HG03039 (cell line): Measurements from ENCODE around the gene DLG3.
A peak's percentile ranks its signal among the peaks of the same experiment; 100 is the strongest.

Experiments used
- ATAC-seq: cut with Tn5 transposase; IDR thresholded peaks from one replicate; pipeline ENCODE4 v1.9.1; 2021; ENCODE audit warnings: mild to moderate bottlenecking, moderate library complexity; ENCODE audit not compliant: unreplicated experiment

DLG3 gene

DNA sequence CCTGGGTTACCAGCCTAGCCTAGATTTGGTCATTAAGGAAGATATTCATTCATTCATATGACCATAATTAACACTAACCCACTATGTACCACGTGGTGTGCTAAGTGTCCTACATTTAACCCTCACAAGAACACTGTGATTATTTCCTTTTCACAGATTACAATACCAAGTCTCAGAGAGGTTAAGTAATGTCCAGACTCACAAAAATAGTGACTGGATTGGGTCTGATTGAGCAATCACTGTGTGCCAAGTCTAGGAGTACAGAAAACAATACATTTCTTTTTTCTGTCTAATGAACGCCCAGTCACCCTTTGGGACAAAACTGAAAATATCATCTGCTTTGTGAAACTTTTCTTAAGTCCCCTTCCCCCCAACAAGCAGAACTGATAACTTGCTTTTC, 7.6 kb upstream of the DLG3 start:
- ATAC-seq: no peak

DNA sequence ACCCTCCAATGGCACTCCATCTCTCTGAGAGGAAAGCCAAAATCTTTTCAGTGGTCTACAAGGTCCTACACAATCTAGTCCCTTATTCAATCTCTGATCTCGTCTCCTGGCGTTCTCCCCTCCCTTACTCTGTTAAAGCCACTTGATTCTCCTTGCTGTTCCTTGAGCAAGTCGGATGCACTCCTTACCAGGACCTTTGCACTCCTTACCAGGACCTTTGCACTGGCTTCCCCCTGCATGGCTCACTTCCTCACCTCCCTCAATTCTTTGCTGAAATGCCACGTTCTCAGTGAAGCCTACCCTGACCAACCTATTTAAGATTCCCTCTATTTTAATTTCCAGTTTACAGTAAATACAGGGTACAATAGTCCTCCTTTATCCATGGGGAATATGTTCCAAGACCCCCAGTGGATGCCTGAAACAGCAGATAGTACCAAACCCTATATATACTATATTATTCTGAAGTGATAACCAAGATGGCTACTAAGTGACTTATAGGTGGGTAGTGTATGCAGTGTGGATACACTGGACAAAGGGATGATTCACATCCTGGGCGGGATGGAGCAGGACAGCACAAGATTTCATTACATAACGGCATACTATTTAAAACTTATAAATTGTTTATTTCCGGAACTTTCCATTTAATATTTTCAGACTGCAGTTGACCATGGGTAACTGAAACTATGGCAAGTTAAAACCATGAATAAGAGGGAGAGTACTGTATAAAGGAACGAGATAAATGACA, 6.5 kb upstream of the DLG3 start:
- no peak for ATAC-seq

DNA sequence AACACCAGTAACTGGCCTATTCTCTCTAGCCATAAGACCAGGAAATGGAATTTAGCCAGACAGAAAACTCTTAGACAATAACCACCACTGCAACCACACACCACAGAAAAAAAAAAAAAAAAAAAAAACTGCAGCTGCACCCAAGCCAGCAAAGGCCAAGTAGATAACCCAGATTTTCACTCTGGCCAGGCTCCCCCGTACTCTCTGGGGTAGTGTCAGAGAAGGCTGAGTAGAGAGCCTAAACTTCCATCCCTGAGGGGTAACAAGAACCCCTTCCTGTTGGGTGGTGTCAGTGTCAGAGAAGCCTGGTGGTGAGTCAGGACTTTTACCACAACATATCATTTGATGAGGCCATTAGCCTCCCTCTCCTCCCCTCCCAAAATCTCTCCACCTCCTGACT, 5.6 kb upstream of the DLG3 start:
- ATAC-seq: no peak

DNA sequence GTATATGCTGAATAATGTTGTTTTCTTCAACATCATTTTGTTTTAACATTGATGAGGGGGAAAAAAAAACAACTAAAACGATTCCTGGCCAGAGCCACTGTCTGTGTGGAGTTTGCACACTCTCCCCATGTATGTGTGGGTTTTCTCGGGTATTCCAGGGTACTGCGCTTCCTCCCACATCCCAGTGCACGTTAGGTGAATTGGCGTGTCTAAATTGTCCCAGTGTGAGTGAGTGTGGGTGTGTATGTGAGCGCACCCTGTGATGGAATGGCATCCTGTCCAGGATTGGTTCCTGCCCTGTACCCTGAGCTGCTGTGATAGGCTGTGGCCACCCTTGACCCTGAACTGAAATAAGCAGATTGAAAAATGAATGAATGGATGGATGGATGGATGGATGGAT, 2.4 kb upstream of the DLG3 start:
- no peak for ATAC-seq

DNA sequence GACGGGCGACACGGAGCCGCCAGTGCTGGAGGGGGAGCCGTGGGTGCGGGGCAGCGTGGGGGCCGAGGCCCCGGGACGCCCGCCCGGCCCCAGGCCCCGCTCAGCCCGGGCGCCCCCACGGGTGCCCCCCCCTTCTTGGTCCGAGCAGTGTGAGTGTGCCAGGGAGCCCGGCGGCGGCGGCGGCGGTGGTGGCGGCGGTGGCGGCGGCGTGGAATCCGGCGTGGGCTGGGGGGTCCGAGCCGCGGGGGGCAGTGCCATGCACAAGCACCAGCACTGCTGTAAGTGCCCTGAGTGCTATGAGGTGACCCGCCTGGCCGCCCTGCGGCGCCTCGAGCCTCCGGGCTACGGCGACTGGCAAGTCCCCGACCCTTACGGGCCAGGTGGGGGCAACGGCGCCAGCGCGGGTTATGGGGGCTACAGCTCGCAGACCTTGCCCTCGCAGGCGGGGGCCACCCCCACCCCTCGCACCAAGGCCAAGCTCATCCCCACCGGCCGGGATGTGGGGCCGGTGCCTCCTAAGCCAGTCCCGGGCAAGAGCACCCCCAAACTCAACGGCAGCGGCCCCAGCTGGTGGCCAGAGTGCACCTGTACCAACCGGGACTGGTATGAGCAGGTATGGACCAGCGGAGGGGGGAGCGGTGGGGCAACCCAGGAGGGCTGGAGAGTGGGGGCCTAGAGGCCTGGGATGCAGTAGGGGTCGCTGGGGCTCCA, 466 bp downstream of the DLG3 start:
- ATAC-seq: no peak

DNA sequence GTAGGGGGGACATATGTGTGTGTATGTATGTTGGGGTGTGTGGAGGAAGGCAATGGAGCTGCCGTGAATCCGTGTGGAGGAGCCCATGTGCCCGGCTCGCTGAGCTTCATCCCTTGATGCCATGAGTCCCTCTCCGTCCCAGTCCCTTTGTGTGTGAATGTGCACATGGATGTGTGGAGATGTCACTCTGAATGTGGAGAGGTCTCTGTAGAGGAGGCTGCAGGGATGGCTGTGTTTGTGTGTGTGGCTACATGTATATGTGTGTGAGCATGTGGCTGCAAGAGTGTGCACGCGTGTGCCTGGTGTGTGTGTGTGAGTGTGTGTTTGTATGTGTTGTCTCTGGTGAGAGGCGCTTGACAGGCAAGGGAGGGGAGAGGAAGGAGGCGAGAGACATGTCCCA, 1.3 kb downstream of the DLG3 start:
- ATAC-seq: no peak

DNA sequence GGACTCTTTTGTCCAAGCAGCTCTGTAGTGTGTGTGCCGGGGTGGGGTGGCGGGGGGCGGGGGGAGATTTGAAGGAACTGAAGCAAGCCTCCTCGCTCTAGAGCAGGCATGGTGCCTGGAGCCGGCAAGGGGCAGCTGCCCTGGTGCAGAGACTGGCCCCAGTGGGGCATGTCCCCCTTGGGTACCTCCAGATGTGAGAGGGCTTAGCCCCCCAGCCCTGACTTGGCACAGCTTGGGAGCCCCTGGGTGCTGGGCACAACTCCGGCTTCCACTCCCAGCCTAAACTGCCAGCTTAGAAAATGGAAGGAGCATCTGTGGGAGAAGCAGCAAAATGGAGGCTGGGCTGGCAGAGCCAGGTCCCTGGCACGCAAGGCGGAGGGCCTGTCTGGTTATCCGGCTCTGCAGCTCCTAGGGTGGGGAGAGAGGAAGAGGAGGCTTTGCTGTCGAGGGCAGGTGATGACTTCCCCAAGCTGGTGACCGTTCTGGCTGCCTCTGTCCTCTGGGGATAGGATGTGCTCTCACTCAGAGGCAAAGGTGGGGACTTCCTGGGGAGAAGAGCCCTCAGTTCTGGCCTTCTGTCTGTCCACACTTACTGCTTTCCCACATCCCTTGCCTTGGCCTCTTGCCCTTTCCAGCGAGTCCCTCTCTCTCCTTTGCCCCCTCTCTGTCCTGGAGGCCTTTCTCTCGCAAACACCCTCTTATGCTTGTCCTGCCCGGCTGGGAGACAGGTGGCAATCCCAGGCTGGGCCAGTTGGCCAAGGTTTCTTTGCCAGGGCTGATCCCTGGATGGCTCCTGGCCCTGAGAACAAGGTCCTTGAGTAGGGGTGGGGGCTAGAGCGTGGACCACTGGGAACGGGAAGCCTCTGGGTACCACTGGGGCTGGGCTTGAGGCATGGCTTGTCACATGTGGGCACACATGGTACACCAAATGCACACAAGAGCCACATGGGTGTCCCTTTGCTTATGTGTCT, 2.0 kb downstream of the DLG3 start:
- ATAC-seq: no peak

DNA sequence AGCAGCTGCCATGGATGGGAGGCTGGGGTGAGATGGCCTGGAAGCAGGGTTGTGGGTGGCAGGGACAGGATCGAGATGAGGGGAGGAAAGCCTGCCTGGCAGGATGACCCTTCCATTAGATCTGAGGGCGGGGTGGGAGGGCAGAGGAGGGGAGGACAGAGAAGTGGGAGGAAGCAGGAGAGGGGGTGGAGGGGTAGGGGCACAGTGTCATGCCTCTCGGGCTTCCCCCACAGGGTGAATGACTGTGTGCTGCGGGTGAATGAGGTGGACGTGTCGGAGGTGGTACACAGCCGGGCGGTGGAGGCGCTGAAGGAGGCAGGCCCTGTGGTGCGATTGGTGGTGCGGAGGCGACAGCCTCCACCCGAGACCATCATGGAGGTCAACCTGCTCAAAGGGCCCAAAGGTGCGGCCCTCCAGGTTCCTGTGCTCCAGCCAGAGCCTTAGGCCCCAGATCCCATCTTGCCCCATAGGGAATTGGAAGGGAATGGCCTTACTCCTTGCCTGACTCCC, 4.9 kb downstream of the DLG3 start:
- ATAC-seq: no peak

DNA sequence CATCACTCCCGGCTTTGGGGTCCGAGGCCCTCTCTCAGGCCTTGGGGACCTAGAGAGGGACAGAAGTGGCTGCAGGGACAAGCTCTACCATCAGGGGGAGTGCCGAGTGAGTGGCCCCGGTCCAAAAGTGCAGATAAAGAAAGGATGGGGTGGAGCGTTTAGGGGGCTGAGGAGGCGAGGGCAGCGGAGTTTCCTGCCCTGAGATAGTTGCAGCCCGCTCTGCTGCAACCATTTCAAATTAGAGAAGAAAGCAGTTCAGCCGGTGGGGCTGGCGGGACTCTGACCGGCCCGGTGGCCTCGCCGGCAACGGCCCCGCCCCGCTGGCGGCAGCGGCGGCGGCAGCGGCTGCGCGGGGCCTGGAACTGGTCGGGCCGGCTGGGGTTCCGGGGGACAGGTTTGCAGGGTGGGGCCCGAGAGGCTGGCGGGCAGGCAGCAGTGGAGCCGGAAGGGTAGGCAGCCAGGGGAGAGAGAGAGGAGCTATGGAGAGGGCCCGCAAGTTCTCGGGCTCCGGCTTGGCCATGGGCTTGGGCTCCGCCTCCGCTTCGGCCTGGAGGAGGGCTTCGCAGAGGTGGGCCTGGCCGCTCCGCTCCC, 7.6 kb downstream of the DLG3 start:
- ATAC-seq: no peak

DNA sequence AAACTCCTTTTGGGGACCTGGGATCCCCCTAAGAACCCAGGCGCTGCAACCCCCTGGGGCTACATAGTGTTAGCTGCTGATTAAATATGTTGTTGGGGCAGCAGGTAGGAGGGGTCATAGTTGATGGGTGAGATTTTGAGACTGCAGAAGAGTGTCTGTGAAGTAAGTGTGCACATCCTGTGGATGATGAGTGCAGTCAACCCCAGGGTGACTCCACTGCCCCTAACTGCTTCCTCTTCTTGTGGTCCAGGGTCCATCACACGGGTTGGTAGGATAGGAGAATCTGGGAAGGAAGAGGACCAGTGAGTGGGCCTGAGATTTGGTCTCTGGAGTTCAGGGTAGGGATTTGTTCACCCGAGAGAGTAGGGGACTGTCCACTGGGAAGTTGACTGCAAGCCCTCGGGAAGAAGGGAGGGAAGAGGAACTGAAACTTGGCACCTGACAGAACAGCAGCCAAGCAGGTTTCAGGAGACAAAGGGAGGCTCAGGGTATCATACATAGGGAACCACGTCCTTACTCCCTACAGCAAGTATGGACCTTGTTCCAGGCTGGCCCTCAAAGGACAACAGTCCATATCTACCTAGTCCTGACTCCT, 8.5 kb downstream of the DLG3 start:
- ATAC-seq: no peak

DNA sequence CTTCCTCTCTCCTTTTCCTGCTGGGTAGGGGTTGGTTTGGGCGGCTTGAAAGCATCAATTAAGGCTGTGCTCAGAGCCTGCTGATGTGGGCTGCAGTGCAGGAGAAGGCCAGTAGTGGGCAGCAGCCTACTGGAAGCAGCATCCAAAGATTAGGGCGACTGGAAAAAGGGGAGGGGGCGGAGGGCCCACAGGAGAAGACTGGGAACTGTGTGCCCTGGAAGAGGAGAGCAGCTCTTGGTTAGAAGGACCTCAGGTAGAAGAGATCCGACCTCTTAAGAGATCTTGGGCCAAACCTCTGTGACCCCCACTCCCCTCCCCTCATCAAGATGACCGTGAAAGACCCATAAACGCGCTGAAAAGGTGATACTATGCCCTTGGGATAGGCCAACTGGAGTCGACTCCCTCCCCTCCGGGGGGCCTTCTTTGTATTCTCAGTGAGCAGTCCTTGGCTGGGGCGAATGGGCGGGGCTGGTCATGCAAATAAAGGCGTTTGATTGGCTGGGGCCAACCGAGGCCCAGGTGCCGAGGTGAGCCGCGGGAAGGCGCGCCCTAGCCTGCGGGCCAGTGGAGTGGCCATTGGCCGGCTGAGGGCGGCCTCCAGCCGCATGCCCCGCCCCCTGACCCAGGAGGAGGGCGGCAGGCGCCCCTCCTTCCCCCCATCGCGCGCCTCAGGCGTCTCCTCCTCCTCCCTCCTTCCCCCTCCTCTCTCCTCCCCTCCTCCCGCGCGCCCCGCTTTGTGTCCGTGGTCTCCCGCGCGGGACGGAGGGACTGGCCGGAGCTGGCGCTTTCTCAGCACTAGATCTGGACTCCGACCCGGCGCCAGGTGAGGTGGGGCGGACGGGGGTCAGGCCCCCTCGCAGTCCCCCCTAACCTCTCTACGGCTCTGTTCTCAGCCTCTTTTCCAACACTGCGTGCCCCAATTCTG, 10.1 kb downstream of the DLG3 start:
- peak; percentile 45 for ATAC-seq

DNA sequence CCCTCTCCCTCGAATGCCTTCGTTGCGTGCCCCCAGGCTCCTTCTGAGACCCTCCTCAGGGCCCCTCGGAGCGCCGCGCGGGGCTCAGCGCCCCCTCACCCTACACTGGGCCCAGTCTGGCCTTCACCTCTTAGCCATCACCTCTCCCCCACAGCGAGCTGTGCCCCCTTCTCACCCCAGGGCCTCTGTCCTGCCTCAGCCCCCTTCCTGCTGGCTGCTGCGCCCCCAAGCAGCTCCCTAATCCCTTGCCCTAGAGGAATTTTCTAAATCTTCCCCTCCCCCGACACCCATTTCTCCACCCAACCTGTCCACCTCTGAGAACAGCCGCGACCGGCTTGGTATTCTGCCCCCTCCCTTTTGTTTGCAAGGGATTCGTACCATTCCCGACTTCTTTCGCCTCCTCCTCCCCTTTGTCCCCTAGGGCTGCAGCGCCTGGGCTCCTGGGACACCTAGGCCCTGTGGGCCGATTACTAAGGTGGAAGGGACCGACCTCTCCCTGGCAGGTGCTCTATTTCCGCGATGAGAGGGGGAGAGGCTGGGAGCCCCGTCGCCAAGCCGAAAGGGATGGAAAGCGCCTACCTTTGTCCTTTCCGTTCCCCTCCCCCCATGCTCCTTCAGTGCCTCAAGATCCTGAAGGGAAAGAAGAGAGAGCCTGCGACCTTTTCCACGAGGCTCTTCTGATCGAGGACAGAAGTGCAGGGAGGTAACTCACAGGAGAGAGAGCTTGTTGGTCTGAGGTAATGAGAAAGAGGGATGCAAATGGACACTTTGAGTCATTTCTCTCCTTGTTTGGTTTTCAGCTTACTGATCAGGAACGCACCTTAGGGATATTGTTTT, 10.9 kb downstream of the DLG3 start:
- peak; percentile 43 for ATAC-seq

DNA sequence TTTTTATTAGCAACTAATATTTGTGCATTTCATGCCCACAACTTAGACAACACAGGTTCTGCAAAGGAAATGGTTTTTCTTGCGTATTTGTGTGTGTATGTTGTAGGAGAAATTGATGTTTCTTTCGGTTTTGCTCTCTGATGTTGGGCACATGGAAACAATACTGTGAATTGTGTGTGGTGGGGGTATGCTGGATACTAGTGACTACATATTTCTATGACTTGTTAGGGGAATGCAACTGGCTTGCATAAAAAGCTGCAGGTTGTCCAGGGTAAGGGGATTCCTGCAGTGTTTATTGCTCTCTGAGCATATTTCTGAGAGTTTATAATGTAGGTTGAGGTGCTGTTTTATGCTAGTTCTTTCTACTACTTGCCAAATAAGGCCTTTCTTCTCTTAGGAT, 11.6 kb downstream of the DLG3 start:
- peak; percentile 22 for ATAC-seq

DNA sequence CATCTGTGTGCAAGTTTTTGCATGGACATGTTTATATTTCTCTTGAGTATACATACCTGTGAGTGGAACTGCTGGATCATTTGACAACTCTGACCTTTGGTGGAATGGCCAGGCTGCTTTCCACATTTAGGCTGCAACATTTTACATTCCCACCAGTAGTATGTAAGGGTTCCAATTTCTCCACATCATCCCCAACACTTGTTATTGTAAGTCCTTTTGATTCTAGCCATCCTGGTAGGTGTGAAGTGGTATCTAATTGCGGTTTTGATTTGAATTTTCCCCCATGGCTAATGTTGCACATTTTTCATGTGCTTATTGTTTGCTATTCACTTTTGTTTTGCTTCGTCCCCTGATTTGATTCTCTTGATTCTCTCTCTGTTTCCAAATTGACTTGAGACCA, 16.4 kb downstream of the DLG3 start:
- no peak for ATAC-seq

DNA sequence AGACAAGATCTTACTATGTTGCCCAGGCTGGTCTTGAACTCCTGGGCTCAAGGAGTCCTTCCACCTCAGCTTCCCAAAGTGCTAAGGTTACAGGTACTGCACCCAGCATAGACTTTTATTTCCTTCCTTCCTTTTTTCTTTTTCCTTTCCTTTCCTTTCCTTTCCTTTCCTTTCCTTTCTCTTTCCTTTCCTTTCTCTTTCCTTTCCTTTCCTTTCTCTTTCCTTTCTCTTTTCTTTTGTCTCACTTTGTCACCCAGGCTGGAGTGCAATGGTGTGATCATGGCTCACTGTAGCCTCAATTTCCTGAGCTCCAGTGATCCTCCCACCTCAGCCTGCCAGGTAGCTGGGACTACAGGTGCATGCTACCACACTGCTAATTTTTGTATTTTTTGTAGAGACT, 19.4 kb downstream of the DLG3 start:
- no peak for ATAC-seq

DNA sequence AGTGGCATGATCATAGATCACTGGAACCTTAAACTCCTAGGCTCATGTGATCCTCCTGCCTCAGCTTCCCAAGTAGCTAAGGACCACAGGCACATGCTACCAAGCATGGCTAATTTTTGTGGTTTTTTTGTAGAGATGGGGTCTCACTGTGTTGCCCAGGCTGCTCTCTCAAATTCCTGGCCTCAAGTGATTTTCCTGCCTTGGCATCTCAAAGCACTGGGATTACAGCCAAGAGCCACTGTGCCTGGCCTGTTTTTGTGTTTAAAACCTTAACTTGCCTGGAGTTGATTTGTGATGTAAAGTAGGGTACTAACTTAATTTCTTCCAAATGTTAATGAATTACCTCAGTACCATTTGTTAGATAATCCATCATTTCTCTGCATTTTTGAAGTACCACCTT, 22.3 kb downstream of the DLG3 start:
- ATAC-seq: no peak

DNA sequence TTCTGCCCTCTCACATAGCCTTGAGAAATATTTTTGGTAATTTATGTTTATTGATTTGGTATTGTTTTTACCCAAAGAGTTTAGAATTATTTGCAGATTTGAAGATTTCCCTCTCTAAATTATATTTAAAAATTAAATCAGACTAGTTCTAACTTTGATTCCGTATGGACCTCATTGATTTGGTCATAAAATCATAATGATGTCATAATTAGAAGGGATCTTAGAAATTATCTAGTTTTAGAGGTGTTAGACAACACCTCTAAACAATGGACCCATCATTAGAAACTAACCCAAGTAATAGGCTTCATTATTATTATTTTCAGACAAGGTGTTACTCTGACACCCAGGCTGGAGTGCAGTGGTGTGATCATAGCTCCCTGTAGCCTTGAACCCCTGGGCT, 24.1 kb downstream of the DLG3 start:
- no peak for ATAC-seq

DNA sequence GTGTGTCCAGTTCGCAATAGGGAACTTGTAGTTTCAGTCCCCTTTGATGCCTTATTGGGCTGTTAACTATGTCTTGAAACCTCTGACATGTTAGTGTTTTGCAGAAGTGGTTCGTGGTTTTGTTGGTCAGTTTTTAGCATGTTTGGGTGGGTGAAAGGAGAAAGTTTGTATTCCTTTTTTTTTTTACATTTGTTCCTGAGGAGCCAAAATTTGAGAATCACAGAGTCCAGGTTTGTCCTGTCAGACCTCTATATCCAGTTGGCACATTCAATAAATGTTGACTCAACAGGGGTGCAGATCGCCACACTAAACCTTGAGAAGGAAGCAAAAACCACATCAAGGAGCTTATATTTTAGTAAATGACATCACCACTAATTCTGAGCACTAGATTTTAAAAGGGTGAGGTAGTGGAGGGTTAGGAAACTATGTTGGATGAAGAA, 26.2 kb downstream of the DLG3 start:
- no peak for ATAC-seq
